Cardiac muscle cell (in vitro differentiated cells and primary cell): ENCODE results near the gene ZNF487. TPM values are rescaled to one million over a fixed set of nuclear protein-coding genes. Genes with fewer than 3 reads are reported as not detected.

ENCODE experiments used
- DNase-seq, 2 donors: peaks; one replicate each; pipeline versions ENCODE4 v3.0.0 to v3.0.0-alpha.2; 2010 to 2017; ENCODE audit warnings: low read depth in 1 of 2, low spot score in 1 of 2
- H3K27ac ChIP-seq: fragments of 200-600 bp; sonication (generic); 2 replicates; pipeline ENCODE4 v1.5.1; 2016
- H3K27me3 ChIP-seq: fragments of 200-600 bp; sonication (generic); 2 replicates; pipeline ENCODE4 v1.6.0; 2016; ENCODE audit warnings: control low read depth
- H3K36me3 ChIP-seq: fragments of 200-600 bp; sonication (generic); 2 replicates; pipeline ENCODE4 v1.5.1; 2016; ENCODE audit warnings: control low read depth
- H3K4me1 ChIP-seq: fragments of 200-600 bp; sonication (generic); 2 replicates; pipeline ENCODE4 v1.8.1; 2017; ENCODE audit warnings: low read depth, mild to moderate bottlenecking, mixed run types
- H3K4me3 ChIP-seq: fragments of 200-600 bp; sonication (generic); 2 replicates; pipeline ENCODE4 v1.5.1; 2016; ENCODE audit warnings: mild to moderate bottlenecking
- H3K9me3 ChIP-seq: fragments of 200-600 bp; sonication (generic); 2 replicates; pipeline ENCODE4 v1.5.1; 2017; ENCODE audit warnings: low read depth, mild to moderate bottlenecking, control low read depth
- polyA plus RNA-seq: library from polyadenylated mRNA; unstranded; fragments of >200 nt; fragmentation: Nextera tagmentation; extraction: Ambion mirVana; gene quantifications from 2 replicates; pipeline ENCODE4 v1.2.1, GENCODE V29; 2016
- total RNA-seq: library from RNA; depleted of rRNA; stranded (reverse); fragments of >200 nt; gene quantifications from 2 replicates; pipeline ENCODE4 v1.2.3, GENCODE V29; 2016
- TF ChIP-seq, protein P1 (sequence below): IDR thresholded peaks from 2 replicates; pipeline ENCODE4 v1.5.1; 2012; ENCODE audit warnings: low read depth, mild to moderate bottlenecking, low read length

The ZNF487 gene
- total and polyA plus RNA-seq, 2 experiments from 2014 or later, result 6.0 to 9.0 TPM

GRCh38 chr10:43502931-43503330 lies 66.0 kb downstream of the ZNF487 start:
- Histone ChIP-seq H3K27me3 (no peaks in the 10 kb centered on the region), H3K27ac (no peak overlapping the region), H3K36me3 (no peaks in the 10 kb centered on the region), H3K4me1 (no peaks in the 10 kb centered on the region), H3K9me3 (no peaks in the 10 kb centered on the region), H3K4me3 (no peak overlapping the region)
- TF ChIP-seq, protein P1, sequence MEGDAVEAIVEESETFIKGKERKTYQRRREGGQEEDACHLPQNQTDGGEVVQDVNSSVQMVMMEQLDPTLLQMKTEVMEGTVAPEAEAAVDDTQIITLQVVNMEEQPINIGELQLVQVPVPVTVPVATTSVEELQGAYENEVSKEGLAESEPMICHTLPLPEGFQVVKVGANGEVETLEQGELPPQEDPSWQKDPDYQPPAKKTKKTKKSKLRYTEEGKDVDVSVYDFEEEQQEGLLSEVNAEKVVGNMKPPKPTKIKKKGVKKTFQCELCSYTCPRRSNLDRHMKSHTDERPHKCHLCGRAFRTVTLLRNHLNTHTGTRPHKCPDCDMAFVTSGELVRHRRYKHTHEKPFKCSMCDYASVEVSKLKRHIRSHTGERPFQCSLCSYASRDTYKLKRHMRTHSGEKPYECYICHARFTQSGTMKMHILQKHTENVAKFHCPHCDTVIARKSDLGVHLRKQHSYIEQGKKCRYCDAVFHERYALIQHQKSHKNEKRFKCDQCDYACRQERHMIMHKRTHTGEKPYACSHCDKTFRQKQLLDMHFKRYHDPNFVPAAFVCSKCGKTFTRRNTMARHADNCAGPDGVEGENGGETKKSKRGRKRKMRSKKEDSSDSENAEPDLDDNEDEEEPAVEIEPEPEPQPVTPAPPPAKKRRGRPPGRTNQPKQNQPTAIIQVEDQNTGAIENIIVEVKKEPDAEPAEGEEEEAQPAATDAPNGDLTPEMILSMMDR, result no peak
- DNase-seq, result no peak

DNA sequence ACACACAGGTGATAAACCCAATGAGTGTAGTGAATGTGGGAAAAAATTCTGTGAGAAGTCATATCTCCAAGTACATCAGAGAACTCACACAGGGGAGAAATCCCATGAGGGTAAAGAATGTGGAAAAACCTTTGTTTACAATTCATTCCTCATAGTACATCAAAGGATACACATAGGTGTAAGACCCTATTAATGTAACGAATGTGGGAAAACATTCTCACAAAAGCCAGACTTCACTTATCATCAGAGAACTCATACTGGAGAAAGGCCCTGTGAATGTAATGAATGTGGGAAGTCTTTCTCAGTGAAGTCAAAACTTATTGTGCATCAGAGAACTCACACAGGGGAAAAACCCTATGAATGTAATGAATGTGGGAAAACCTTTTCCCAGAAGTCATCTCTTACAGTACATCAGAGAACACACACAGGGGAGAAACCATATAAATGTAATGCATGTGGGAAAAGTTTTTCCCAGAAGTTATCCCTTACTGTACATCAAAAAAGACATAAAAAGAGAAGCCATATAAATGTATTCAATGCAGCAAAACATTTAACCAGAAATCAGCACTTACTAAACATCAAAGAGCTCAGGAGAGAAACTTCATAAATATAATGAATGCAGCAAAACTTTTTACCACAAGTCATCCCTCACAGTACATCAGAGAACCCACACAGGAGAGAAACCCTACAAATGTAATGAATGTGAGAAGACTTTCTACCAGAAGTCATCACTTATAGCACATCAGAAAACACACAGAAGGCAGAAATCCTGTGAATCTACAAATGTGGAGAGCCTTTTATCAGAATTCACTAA lies 87.7 kb downstream of the ZNF487 start:
- DNase-seq, result no peak
- Histone ChIP-seq H3K4me3 (no peak overlapping the region), H3K9me3 (peaks cover 2% of the 10 kb centered on the region)

More for the DNA sequence above, 87.7 kb downstream of the ZNF487 start:
- TF ChIP-seq, protein P1, result no peak
- Histone ChIP-seq H3K36me3 (no peaks in the 10 kb centered on the region), H3K27ac (no peak overlapping the region), H3K4me1 (no peaks in the 10 kb centered on the region), H3K27me3 (no peaks in the 10 kb centered on the region)

Other genes with a start within 250 kb of the ZNF487 start
- gene RASGEF1A, start 170.0 kb upstream of the ZNF487 start, total RNA-seq, result 3.4 and 4.2 TPM in 2 replicates
- 0.91 and 4.4 TPM in 2 replicates for gene RASGEF1A, start 170.0 kb upstream of the ZNF487 start, polyA plus RNA-seq
- gene FXYD4, start 65.5 kb upstream of the ZNF487 start, total RNA-seq, result not detected in 2 replicates
- gene FXYD4, start 65.5 kb upstream of the ZNF487 start, polyA plus RNA-seq, result 0.67 TPM in 1 of 2 replicates, not detected in the other
- gene HNRNPF, start 27.9 kb upstream of the ZNF487 start, total RNA-seq, result 180 and 189 TPM in 2 replicates
- gene HNRNPF, start 27.9 kb upstream of the ZNF487 start, polyA plus RNA-seq, result 111 and 130 TPM in 2 replicates
- gene ZNF239, start 137.5 kb downstream of the ZNF487 start, total RNA-seq, result 2.5 and 6.1 TPM in 2 replicates
- gene ZNF239, start 137.5 kb downstream of the ZNF487 start, polyA plus RNA-seq, result 2.8 and 5.0 TPM in 2 replicates
- gene ZNF485, start 169.3 kb downstream of the ZNF487 start, total RNA-seq, result 2.2 and 2.5 TPM in 2 replicates
- 1.0 and 3.5 TPM in 2 replicates for gene ZNF485, start 169.3 kb downstream of the ZNF487 start, polyA plus RNA-seq
- gene ZNF32, start 211.8 kb downstream of the ZNF487 start, total RNA-seq, result 32.0 and 42.8 TPM in 2 replicates
- 50.6 and 55.7 TPM in 2 replicates for gene ZNF32, start 211.8 kb downstream of the ZNF487 start, polyA plus RNA-seq